Hematopoietic multipotent progenitor cell treated with erythropoietin and hydrocortisone succinate and interleukin-3 and kit ligand, for 8 days (in vitro differentiated cells): ENCODE data around the gene KMT2B.
A peak's percentile ranks its signal among the peaks of the same experiment; 100 is the strongest.
"Not testable (repeated sequence)": the region's sequence is repeated elsewhere in the genome, so short reads cannot be mapped to it uniquely, and the experiment has no call there.

ENCODE experiments used
- DNase-seq: peaks from one replicate; pipeline ENCODE4 v3.0.0-alpha.2; 2015

The KMT2B gene, protein sequence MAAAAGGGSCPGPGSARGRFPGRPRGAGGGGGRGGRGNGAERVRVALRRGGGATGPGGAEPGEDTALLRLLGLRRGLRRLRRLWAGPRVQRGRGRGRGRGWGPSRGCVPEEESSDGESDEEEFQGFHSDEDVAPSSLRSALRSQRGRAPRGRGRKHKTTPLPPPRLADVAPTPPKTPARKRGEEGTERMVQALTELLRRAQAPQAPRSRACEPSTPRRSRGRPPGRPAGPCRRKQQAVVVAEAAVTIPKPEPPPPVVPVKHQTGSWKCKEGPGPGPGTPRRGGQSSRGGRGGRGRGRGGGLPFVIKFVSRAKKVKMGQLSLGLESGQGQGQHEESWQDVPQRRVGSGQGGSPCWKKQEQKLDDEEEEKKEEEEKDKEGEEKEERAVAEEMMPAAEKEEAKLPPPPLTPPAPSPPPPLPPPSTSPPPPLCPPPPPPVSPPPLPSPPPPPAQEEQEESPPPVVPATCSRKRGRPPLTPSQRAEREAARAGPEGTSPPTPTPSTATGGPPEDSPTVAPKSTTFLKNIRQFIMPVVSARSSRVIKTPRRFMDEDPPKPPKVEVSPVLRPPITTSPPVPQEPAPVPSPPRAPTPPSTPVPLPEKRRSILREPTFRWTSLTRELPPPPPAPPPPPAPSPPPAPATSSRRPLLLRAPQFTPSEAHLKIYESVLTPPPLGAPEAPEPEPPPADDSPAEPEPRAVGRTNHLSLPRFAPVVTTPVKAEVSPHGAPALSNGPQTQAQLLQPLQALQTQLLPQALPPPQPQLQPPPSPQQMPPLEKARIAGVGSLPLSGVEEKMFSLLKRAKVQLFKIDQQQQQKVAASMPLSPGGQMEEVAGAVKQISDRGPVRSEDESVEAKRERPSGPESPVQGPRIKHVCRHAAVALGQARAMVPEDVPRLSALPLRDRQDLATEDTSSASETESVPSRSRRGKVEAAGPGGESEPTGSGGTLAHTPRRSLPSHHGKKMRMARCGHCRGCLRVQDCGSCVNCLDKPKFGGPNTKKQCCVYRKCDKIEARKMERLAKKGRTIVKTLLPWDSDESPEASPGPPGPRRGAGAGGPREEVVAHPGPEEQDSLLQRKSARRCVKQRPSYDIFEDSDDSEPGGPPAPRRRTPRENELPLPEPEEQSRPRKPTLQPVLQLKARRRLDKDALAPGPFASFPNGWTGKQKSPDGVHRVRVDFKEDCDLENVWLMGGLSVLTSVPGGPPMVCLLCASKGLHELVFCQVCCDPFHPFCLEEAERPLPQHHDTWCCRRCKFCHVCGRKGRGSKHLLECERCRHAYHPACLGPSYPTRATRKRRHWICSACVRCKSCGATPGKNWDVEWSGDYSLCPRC (N-terminal part only)

DNA sequence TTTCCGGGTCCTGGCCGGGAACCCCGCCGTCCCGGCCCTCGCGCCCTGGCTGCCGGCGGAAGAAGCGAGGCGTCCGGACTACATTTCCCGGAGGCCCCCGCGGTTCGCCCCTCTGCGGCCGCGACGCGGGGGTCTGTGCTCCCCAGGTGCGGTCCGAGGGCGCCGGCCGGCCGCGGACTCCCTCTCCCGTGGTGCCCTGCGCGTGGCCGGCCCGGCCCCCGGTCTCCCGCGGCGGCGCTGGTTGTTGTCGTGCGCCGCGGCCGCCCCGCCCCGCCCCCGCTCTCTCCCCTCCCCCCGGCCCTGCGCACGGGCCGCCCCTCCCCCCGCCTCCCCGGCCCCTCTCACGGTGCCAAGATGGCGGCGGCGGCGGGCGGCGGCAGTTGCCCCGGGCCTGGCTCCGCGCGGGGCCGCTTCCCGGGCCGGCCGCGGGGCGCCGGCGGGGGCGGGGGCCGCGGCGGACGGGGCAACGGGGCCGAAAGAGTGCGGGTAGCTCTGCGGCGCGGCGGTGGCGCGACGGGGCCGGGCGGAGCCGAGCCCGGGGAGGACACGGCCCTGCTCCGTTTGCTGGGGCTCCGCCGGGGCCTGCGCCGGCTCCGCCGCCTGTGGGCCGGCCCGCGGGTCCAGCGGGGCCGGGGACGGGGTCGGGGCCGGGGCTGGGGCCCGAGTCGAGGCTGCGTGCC, at the start of gene KMT2B:
TSS of gene KMT2B (plus strand) at position 339 of the 680 bp plus-strand sequence. CDS start at position 355, 16 bp downstream.
- DNase-seq: no peak

DNA sequence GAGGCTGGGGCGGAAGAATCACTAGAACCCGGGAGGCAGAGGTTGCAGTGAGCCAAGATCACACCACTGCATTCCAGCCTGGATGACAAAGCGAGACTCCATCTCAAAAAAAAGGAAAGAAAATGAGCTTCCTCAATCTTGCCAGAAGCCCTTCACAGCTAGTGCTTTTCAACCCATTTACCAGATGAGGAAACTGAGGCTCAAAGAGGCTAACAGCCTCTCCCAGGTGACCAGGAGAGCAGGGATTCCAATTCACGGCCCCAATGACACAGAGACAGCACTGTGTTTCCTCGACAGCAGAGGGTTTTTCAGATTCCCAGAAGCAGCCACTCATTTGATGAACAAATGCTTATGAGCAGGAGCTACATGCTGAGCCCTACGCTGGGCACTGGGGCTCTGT, 48.2 kb upstream of the KMT2B start:
- no peak for DNase-seq

DNA sequence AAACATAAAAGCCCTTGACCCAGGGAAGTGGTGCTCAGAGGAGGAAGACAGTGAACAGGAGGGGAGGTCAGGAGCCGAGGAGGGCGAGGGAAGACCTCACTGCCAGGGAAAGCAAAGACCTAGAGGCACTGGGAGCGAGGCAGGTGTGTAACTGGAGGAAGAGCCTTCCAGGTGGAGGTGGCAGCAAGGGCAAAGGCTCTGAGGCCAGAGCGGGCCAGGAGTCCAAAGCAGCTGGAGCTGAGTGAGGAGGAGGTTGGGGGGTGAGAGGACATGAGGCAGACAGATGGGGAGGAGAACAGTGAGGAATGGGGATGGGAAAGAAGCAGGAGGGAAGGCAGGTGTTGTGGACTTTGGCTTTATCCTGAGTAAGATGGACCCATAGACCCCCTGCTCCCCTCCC, 47.8 kb upstream of the KMT2B start:
- no peak for DNase-seq

DNA sequence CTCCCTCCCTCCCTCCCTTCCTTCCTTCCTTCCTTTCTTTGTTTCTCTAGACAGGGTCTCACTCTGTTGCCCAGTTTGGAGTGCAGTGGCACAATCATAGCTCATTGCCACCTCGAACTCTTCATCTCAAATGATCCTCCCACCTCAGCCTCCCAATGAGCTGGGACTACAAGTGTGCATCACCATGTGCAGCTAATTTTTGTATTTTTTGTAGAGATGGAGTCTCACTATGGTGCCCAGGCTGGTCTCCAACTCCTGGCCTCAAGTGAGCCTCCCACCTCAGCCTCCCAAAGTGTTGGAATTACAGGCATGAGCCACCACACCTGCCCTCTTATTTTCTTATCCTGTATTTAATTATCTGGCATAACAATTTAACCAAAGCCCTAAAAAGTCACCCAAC, 47.1 kb upstream of the KMT2B start:
- no peak for DNase-seq

DNA sequence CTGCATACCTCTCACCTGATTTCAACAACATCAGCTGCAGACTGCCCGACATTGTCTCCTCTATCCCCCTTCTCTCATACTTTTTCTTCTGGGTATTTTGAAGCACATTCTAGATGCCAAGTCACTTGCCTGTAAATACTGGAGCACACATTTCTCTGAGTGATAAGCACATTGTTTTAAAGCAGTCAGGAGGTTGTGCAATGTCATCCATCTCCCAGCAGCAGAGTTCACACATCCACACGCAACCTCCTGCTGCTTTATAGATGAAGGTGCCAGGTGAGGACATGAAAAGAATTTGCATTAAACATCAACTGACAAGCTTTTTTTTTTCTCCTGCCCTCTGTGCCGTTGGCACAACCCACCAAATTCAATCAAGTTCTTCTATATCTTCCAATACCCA, 46.0 kb upstream of the KMT2B start:
- peak; percentile 83 for DNase-seq

DNA sequence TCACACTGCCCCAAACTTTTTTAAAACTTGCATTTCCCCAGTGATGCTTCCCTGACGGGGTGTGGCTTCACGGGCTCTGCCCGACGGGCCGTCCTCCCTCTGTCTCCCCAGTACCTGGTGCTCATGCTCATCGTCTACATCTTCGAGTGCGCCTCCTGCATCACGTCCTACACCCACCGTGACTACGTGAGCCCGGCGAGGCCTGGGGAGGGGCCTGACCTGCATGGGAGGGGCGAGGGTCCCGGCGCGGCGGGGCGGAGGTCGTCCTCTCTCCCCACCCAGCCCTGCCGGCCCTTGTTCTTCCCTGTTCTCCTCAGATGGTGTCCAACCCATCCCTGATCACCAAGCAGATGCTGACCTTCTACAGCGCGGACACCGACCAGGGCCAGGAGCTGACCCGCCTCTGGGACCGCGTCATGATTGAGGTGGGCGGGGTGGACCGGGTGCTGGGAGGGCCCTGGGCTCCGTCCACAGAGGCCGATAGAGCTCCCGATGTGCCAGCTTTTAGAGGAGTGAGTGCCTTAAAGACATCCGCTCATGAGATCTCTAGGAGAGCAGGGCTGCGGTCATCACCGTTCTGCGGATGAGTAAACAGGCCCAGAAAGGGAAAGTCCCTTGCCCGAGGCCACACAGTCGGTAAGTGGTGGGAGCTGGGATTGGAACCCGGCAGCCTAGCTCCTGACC, 44.5 kb upstream of the KMT2B start:
- peak; percentile 18 for DNase-seq

DNA sequence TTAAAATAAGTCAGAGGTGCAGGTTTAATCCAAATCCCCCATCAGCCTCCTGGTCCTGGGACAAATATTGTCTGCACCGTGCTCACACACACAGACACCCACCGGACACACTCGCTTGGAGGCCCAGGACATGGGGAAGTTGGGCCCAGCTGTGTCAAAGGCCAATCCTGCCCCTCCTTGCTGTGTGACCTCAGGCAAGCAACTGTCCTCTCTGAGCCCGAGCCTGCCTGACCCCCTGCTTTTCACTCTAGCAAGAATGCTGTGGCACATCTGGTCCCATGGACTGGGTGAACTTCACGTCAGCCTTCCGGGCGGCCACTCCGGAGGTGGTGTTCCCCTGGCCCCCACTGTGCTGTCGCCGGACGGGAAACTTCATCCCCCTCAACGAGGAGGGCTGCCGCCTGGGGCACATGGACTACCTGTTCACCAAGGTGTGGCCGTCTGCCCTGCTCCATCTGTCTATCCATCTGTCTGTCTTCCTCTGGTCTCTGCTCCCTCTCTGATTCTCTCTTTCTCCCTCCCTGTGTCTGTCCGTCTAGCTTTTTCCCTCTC, 42.1 kb upstream of the KMT2B start:
- DNase-seq: no peak

DNA sequence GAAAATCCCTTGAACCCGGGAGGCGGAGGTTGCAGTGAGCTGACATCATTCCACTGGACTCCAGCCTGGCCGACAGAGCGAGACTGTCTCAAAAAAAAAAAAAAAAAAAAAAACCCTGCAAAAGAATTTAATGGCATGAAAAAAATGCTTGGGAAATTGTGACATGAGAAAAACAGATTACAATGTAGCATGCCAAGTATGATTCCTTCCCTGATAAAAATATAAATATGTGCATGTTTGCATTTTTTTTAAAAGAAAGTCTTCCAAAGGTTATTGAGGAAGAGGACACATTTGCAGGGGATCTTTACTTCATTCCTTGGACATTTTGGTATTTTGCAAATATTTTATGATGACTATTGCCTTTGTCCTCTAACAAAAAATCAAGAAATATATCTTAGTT, 28.0 kb upstream of the KMT2B start:
- no peak for DNase-seq

DNA sequence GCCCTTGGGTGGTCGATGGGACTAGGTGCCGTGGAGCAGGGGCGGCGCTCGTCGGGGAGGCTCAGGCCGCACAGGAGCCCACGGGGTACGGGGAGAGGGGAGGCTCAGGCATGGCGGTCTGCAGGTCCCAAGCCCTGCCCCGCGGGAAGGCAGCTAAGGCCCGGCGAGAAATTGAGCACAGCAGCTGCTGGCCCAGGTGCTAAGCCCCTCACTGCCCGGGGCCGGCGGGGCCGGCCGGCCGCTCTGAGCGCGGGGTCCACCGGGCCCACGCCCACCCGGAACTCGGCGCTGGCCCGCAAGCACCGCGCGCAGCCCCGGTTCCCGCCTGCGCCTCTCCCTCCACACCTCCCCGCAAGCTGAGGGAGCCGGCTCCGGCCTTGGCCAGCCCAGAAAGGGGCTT, 26.7 kb upstream of the KMT2B start:
- DNase-seq: not testable (repeated sequence)

DNA sequence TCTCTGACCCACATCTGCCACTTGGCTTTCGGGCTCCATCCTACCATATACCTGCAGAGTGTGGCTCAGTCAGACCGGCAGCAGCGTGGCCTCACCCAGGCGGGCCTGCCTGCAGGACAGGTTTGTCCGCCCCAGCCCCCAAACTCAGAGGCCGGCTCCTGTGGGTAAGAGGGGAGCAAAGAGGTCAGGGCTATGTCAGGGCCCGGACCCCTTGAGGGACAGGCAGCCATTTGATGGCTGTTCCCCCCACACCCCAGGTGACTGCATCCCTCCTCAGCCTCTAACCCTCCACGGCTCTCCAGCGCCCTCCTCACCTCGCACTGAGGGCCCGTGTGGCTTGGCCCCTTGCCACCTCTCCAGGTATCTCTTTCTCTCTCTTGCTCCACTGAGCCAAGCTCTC, 25.8 kb upstream of the KMT2B start:
- DNase-seq: no peak

DNA sequence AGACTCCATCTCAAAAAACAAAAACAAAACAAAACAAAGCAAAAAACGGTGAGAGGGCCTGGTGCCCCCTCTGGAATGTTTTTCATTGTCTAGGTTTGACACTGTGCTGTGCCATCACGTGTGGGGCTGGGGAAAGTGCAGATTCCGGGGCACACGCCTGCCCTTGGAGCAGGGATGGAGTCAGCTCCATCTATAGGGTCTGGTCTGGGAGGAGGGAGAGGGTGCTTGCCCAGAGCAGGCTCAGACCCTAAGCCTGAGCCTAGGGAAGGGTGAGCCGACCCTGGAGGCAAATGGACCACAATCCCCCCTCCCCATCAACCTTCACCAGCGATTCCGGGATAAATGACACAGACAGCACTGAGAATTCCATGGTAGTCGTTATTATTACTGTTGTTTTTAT, 24.4 kb upstream of the KMT2B start:
- no peak for DNase-seq

DNA sequence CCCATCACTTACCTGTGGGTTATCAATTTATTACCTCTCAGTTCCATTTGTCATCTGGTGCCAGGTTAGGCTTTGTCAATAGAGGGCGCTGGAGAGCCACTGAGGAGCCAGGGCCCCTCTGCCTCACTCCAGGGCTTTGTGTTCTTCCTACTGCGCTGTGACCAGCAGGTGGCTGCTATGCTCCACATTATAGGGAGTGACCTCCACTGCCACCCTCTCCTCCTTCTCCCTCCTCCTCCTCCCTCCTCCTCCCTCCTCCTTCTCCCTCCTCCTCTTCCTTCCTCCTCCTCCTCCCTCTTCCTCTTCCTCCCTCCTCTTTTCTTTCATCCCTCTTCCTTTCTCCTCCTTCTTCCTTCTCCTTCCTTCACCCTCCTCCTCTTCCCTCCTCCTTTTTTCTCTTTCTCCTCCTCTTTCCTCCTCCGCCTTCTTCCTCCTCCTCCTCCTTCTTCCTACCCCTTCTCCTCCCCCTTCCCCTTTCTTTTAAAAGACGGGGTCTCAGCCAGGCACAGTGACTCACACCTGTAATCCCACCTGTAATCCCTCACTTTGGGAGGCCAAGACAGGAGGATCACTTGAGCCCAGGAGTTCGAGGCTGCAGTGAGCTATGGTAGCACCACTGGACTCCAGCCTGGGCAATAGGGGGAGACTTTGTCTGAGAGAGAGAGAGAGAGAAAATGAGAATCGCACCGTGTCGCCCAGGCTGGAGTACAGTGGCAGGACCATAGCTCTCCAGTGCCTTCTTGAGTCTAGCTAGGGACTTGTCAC, 23.8 kb upstream of the KMT2B start:
- DNase-seq: peak; percentile 94

DNA sequence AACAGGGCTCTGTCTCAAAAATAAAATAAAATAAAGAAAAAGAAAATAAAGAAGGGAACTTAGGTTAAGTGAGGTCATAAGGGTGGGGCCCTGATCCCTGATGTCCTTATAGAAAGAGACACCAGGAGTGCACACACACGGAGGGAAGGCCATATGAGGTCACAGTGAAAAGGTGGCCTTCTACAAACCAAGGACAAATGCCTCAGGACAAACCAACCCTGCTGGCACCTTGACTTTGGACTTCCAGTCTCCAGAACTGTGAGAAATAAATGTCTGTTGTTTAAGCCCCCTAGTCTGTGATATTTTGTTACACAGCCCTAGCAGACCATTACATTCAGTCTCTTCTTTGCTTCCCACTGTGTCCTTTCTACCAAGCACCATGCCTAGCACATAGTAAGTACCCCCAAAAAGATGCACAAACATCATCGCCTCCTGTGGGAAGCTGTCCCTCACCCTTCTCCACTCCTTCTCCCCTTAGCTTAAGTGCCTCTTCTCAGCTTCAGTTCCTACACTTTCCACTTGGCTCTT, 21.8 kb upstream of the KMT2B start:
- DNase-seq: no peak

DNA sequence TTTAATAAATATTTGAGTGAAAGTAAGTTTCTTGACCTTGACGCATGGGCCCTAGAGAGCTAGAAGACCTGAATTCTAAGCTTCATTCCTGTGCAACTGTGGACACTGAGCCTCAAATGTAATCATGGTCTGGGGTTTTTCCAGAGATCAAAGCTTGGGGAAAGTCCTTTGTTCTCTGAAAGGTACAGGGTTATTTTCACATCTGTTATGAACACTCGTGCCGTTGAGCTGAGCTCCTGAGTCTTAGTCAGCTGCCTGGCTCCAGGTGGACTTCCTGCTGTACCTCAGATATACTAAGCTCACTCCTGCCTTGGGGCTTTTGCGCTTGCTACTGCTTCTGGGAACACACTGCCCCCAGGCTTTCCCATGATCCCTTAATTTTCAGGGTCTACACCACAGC, 21.0 kb upstream of the KMT2B start:
- DNase-seq: no peak

DNA sequence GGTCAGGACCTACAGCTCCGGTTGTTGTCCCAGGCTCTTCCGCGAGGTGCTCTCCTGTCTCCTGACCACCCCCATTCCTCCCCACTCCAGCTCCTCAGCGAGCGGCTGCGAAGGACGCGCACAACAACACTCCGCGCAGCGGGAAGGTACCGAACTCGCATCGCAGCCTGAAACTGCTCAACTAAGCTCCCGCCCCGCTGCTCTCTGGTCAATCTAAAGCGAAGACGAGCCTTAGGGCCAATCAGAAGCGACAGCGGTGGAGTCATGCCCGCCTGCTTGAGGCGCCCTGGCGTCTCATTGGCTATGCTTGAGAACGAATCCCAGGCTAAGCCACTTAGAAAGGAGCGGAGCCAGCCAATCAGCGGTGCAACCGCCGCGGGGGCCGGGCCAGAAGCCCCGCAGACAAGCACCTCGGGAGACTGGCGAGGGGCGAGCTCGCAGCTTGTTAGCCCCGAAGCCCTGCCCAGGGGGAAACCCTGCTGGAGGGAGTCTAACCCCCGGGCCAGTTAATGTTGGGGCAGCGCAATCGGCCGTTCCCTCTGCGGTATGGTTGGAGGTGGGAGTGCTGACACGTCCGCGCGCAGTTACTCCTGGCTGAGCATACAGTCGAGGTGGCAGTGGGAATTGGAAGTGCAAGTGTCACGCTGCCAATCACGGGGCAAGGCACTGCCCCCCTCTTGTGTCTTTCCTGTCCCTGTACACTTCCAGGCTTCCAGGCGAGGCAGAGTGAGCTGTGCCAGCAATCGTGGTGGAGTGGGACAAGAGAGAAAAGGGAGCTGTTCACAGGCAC, 15.4 kb upstream of the KMT2B start:
- peak; percentile 98 for DNase-seq

DNA sequence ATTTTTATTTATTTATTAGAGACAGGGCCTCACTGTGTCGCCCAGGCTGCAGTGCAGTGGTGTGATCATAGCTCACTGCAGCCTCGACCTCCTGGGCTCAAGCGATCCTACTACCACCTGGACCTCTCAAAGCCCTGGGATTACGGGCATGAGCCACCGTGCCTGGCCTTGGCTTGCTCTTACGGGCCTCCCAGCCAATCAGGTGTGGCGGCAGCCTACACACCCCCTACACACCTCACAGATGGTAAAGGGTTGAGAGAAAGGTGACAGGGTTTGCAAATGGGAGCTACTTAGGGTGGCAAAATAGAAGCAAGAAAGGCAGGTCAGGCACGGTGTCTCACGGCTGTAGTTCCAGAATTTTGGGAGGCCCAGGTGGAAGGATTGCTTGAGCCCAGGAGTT, 14.5 kb upstream of the KMT2B start:
- no peak for DNase-seq

DNA sequence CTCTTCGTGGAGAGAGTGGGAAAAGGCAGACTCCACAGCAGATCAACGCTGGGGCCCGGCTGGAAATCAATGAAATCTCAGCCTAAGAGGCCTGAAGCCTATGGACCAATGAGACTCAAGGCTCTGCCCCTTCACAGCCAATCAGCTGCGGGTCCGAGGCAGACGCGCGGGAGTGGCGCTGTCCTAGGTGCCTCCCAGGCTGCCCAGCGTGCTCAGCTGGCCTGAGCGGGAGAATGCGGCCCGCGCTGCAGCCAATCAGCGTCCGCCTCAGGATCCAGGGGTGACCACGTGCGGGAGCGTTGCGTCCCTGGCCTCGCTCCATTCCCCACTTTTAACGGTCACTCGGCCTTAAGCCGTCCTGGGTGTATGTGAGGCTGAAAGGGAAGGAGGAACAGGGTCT, 13.6 kb upstream of the KMT2B start, which contains the start of gene ZBTB32:
TSS of gene ZBTB32 (plus strand) at position 341 of the 400 bp plus-strand sequence. CDS start 10,069 bp downstream, outside the sequence.
- DNase-seq: peak; percentile 70

DNA sequence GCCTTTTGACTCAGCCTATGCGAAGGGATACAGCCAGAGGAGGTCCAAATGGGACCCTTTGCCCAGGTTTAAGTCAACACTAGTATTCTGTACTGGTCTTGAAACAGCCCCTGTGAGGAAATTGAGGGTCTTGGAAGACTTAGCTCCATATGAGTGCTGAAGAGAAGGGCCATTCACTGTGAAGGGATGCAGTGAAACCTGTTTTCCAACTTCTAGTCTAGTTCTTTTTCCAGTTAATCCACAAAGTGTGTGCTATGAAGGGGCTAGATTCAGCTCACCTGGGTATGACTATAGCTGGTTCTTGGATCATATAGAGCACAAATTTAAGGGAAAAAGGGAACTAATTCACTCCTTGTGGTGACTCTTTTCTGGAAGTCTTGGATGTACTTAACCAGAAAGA, 9.4 kb upstream of the KMT2B start:
- no peak for DNase-seq
